ENCODE measurements around the gene ARPIN.
"Not testable (repeated sequence)": the region's sequence is repeated elsewhere in the genome, so short reads cannot be mapped to it uniquely, and the experiment has no call there.

The ARPIN gene

GRCh38 chr15:89909611-89910010, 3.1 kb downstream of the ARPIN start:
- no peak for DNase-seq

GRCh38 chr15:89908226-89908625, 4.5 kb downstream of the ARPIN start:
- DNase-seq: no peak

- no peak for DNase-seq
These were observed 5.5 kb downstream of the ARPIN start for GRCh38 chr15:89907289-89907688.

- no peak for DNase-seq
These were observed 6.8 kb downstream of the ARPIN start for GRCh38 chr15:89905846-89906378.

- DNase-seq: no peak
These were observed 8.2 kb downstream of the ARPIN start for GRCh38 chr15:89904519-89904918.

- no peak for DNase-seq
These were observed 9.0 kb downstream of the ARPIN start for GRCh38 chr15:89903858-89904130.

- DNase-seq: no peak
These were observed 9.5 kb downstream of the ARPIN start for GRCh38 chr15:89903015-89903857.

- DNase-seq: no peak
These were observed 11.9 kb downstream of the ARPIN start for GRCh38 chr15:89900849-89901248.

- DNase-seq: no peak
These were observed 12.7 kb downstream of the ARPIN start for GRCh38 chr15:89899951-89900567.

- DNase-seq: no peak
These were observed 13.3 kb downstream of the ARPIN start for GRCh38 chr15:89899295-89899945.

- peak; percentile 52 for DNase-seq
These were observed 14.0 kb downstream of the ARPIN start for GRCh38 chr15:89898614-89899294.

GRCh38 chr15:89898146-89898545, 14.6 kb downstream of the ARPIN start:
- no peak for DNase-seq

- peak; percentile 83 for DNase-seq
These were observed 18.9 kb downstream of the ARPIN start, which contains the start of gene AP3S2 for GRCh38 chr15:89893696-89894447. Gene AP3S2 (minus strand): TSS chr15:89893994. CDS start chr15:89893949, 45 bp downstream.

GRCh38 chr15:89893027-89893426, 19.7 kb downstream of the ARPIN start:
- no peak for DNase-seq

- DNase-seq: no peak
These were observed 24.4 kb downstream of the ARPIN start for GRCh38 chr15:89888214-89888804.

- DNase-seq: no peak
These were observed 27.1 kb downstream of the ARPIN start for GRCh38 chr15:89885611-89886010.

GRCh38 chr15:89885179-89885578, 27.6 kb downstream of the ARPIN start:
- not testable (repeated sequence) for DNase-seq

- no peak for DNase-seq
These were observed 29.2 kb downstream of the ARPIN start for GRCh38 chr15:89883518-89883917.

- no peak for DNase-seq
These were observed 32.0 kb downstream of the ARPIN start for GRCh38 chr15:89880727-89881126.

- DNase-seq: no peak
These were observed 34.4 kb downstream of the ARPIN start for GRCh38 chr15:89878323-89878722.

GRCh38 chr15:89877083-89877425, 35.7 kb downstream of the ARPIN start:
- DNase-seq: no peak

All from central memory CD4-positive, alpha-beta T cell (primary cell).